Upper lobe of left lung (tissue), 4 donors: Measurements from ENCODE around the gene RNASEH2B.

Experiments
- EP300 ChIP-seq, 4 donors: sonication (generic); formaldehyde crosslinking; IDR thresholded peaks; one replicate each; pipeline ENCODE4 v1.5.1; 2017; ENCODE audit warnings: antibody characterized with exemption in 4 of 4, control low read depth in 2 of 4
- POLR2A ChIP-seq, 4 donors: fragments of 450-650 bp; IDR thresholded peaks; one replicate each; pipeline ENCODE4 v1.5.1; 2016 to 2017; ENCODE audit warnings: antibody characterized with exemption in 4 of 4, mild to moderate bottlenecking in 2 of 4
- TF ChIP-seq, protein P1 (sequence below), 6 experiments: fragments of 450-650 bp in 4 of 6; fragments of 200-600 bp in 2 of 6; sonication (generic) in 2 of 6; IDR thresholded peaks; one replicate each; pipeline ENCODE4 v1.5.1; 2016 to 2019; ENCODE audit warnings: antibody characterized with exemption in 6 of 6

DNA sequence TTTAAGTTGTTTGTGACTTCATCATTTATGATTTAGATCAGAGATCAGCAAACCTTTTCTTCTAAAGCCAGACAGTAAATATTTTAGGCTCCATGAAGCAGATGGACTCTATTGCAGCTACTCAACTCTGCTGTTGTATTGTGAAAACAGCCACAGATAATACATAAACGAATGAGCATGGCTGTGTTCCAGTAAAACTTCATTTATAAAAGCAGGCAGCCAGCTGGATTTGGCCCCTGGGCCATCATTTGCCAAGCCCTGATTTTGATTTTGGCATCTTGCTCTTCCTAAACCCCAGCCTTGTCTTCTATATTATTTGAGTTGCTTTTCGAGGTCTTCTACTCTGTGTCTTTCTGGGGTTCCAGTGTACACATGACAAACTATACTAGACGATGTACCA is 41.3 kb downstream of the RNASEH2B start:
- TF ChIP-seq, protein P1, sequence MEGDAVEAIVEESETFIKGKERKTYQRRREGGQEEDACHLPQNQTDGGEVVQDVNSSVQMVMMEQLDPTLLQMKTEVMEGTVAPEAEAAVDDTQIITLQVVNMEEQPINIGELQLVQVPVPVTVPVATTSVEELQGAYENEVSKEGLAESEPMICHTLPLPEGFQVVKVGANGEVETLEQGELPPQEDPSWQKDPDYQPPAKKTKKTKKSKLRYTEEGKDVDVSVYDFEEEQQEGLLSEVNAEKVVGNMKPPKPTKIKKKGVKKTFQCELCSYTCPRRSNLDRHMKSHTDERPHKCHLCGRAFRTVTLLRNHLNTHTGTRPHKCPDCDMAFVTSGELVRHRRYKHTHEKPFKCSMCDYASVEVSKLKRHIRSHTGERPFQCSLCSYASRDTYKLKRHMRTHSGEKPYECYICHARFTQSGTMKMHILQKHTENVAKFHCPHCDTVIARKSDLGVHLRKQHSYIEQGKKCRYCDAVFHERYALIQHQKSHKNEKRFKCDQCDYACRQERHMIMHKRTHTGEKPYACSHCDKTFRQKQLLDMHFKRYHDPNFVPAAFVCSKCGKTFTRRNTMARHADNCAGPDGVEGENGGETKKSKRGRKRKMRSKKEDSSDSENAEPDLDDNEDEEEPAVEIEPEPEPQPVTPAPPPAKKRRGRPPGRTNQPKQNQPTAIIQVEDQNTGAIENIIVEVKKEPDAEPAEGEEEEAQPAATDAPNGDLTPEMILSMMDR (IDR thresholded peaks at IDR 0.05), result no peak
- TF ChIP-seq EP300 (IDR thresholded peaks at IDR 0.05) (no peak), POLR2A (IDR thresholded peaks at IDR 0.05) (no peak)
